GM18526 (cell line): ENCODE data around the gene OAS3.

ENCODE experiments used
- POLR2A ChIP-seq: IDR thresholded peaks from 3 replicates; pipeline ENCODE4 v1.6.1; 2011; ENCODE audit not compliant: insufficient read length; ENCODE audit errors: extremely low read depth

Gene OAS3

GRCh38 chr12:112985642-112986290 lies 47.5 kb downstream of the OAS3 start:
- no peak for TF ChIP-seq POLR2A

- TF ChIP-seq POLR2A: no peak
Measured at GRCh38 chr12:112986291-112986800, 48.1 kb downstream of the OAS3 start.

GRCh38 chr12:112987561-112987960 lies 49.3 kb downstream of the OAS3 start:
- no peak for TF ChIP-seq POLR2A

GRCh38 chr12:112988224-112988623 lies 50.0 kb downstream of the OAS3 start:
- no peak for TF ChIP-seq POLR2A

- TF ChIP-seq POLR2A: no peak
Measured at GRCh38 chr12:112989806-112990205, 51.5 kb downstream of the OAS3 start.

- no peak for TF ChIP-seq POLR2A
Measured at GRCh38 chr12:112992541-112993398, 54.5 kb downstream of the OAS3 start.

- TF ChIP-seq POLR2A: no peak
Measured at GRCh38 chr12:112995008-112995407, 56.7 kb downstream of the OAS3 start.

GRCh38 chr12:112996501-112996900 lies 58.2 kb downstream of the OAS3 start:
- no peak for TF ChIP-seq POLR2A

- no peak for TF ChIP-seq POLR2A
Measured at GRCh38 chr12:112997506-112997905, 59.2 kb downstream of the OAS3 start.

GRCh38 chr12:112998987-112999767 lies 60.9 kb downstream of the OAS3 start:
- TF ChIP-seq POLR2A: no peak

GRCh38 chr12:113000433-113000832 lies 62.2 kb downstream of the OAS3 start:
- no peak for TF ChIP-seq POLR2A

GRCh38 chr12:113002155-113002554 lies 63.9 kb downstream of the OAS3 start:
- no peak for TF ChIP-seq POLR2A

GRCh38 chr12:113002676-113003075 lies 64.4 kb downstream of the OAS3 start:
- no peak for TF ChIP-seq POLR2A

GRCh38 chr12:113003636-113004035 lies 65.4 kb downstream of the OAS3 start:
- no peak for TF ChIP-seq POLR2A

- TF ChIP-seq POLR2A: no peak
Measured at GRCh38 chr12:113005762-113006161, 67.5 kb downstream of the OAS3 start.
